Coronary artery (tissue), 2 donors: ENCODE results near the gene NUBP2.

Source experiments
- DNase-seq: peaks from one replicate; pipeline ENCODE4 v3.0.0-alpha.2; 2017; ENCODE audit warnings: low spot score
- H3K27ac ChIP-seq, 2 donors: fragments of 200-600 bp; sonication (generic); one replicate each; pipeline ENCODE4 v1.5.1; 2016 to 2019
- H3K4me3 ChIP-seq: fragments of 200-600 bp; sonication (generic); 2 replicates; pipeline ENCODE4 v1.5.1; 2016; ENCODE audit warnings: mild to moderate bottlenecking, moderate library complexity
- CTCF ChIP-seq: fragments of 200-600 bp; sonication (generic); IDR thresholded peaks from one replicate; pipeline ENCODE4 v1.5.1; 2019; ENCODE audit warnings: antibody characterized with exemption

The NUBP2 gene

GRCh38 chr16:1764971-1765370 is 17.8 kb upstream of the NUBP2 start:
- no peak for DNase-seq
- TF ChIP-seq CTCF, result no peak
- no peak overlapping the region for H3K27ac ChIP-seq
- no peak overlapping the region for H3K4me3 ChIP-seq

GRCh38 chr16:1765826-1766225 is 16.9 kb upstream of the NUBP2 start:
- no peak overlapping the region for H3K4me3 ChIP-seq
- H3K27ac ChIP-seq, result no peak overlapping the region
- no peak for TF ChIP-seq CTCF
- DNase-seq, result no peak

- no peak for DNase-seq
- TF ChIP-seq CTCF, result no peak
- H3K4me3 ChIP-seq, result no peak overlapping the region
- no peak overlapping the region for H3K27ac ChIP-seq
Observed at GRCh38 chr16:1766231-1766630, 16.5 kb upstream of the NUBP2 start.

- DNase-seq, result no peak
- no peak overlapping the region for H3K4me3 ChIP-seq
Observed at GRCh38 chr16:1766701-1767100, 16.1 kb upstream of the NUBP2 start.

GRCh38 chr16:1767116-1767994 is 15.4 kb upstream of the NUBP2 start:
- no peak overlapping the region for H3K27ac ChIP-seq
- DNase-seq, result no peak
- no peak for TF ChIP-seq CTCF
- no peak overlapping the region for H3K4me3 ChIP-seq

More at GRCh38 chr16:1766701-1767100, 16.1 kb upstream of the NUBP2 start:
- no peak overlapping the region for H3K27ac ChIP-seq
- TF ChIP-seq CTCF, result no peak

GRCh38 chr16:1768061-1768766 is 14.5 kb upstream of the NUBP2 start:
- no peak for TF ChIP-seq CTCF
- DNase-seq, result no peak

More at GRCh38 chr16:1768061-1768766, 14.5 kb upstream of the NUBP2 start:
- Histone ChIP-seq H3K27ac (no peak overlapping the region), H3K4me3 (no peak overlapping the region)
